ENCODE data around the gene SLITRK1. TPM values are rescaled to one million over a fixed set of nuclear protein-coding genes. Genes with fewer than 3 reads are reported as not detected.

The SLITRK1 gene
- total and polyA plus RNA-seq, 9 of the 15 experiments (the other 6 are each of a cell fraction or from before 2014, with no cell fraction given), result not detected

DNA sequence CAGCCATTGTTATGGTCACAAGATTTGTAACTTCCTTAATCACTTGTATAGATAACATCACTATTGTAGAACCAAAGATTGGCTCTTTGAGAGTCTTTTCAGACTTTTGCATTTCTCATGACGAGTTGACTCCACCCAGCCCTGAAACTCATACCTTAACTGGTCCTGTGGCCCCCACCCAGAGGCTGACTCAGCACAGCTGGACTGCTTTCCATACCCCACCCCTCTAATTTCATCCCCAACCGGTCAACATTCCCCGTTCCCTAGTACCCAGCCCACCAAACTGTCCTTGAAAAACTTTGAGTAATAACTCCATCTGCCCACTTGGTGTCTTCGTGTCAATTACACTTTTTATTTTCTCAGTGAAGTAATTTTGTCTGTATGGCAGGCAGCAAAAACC lies 32.1 kb upstream of the SLITRK1 start (continued):
- TF ChIP-seq, protein P1, sequence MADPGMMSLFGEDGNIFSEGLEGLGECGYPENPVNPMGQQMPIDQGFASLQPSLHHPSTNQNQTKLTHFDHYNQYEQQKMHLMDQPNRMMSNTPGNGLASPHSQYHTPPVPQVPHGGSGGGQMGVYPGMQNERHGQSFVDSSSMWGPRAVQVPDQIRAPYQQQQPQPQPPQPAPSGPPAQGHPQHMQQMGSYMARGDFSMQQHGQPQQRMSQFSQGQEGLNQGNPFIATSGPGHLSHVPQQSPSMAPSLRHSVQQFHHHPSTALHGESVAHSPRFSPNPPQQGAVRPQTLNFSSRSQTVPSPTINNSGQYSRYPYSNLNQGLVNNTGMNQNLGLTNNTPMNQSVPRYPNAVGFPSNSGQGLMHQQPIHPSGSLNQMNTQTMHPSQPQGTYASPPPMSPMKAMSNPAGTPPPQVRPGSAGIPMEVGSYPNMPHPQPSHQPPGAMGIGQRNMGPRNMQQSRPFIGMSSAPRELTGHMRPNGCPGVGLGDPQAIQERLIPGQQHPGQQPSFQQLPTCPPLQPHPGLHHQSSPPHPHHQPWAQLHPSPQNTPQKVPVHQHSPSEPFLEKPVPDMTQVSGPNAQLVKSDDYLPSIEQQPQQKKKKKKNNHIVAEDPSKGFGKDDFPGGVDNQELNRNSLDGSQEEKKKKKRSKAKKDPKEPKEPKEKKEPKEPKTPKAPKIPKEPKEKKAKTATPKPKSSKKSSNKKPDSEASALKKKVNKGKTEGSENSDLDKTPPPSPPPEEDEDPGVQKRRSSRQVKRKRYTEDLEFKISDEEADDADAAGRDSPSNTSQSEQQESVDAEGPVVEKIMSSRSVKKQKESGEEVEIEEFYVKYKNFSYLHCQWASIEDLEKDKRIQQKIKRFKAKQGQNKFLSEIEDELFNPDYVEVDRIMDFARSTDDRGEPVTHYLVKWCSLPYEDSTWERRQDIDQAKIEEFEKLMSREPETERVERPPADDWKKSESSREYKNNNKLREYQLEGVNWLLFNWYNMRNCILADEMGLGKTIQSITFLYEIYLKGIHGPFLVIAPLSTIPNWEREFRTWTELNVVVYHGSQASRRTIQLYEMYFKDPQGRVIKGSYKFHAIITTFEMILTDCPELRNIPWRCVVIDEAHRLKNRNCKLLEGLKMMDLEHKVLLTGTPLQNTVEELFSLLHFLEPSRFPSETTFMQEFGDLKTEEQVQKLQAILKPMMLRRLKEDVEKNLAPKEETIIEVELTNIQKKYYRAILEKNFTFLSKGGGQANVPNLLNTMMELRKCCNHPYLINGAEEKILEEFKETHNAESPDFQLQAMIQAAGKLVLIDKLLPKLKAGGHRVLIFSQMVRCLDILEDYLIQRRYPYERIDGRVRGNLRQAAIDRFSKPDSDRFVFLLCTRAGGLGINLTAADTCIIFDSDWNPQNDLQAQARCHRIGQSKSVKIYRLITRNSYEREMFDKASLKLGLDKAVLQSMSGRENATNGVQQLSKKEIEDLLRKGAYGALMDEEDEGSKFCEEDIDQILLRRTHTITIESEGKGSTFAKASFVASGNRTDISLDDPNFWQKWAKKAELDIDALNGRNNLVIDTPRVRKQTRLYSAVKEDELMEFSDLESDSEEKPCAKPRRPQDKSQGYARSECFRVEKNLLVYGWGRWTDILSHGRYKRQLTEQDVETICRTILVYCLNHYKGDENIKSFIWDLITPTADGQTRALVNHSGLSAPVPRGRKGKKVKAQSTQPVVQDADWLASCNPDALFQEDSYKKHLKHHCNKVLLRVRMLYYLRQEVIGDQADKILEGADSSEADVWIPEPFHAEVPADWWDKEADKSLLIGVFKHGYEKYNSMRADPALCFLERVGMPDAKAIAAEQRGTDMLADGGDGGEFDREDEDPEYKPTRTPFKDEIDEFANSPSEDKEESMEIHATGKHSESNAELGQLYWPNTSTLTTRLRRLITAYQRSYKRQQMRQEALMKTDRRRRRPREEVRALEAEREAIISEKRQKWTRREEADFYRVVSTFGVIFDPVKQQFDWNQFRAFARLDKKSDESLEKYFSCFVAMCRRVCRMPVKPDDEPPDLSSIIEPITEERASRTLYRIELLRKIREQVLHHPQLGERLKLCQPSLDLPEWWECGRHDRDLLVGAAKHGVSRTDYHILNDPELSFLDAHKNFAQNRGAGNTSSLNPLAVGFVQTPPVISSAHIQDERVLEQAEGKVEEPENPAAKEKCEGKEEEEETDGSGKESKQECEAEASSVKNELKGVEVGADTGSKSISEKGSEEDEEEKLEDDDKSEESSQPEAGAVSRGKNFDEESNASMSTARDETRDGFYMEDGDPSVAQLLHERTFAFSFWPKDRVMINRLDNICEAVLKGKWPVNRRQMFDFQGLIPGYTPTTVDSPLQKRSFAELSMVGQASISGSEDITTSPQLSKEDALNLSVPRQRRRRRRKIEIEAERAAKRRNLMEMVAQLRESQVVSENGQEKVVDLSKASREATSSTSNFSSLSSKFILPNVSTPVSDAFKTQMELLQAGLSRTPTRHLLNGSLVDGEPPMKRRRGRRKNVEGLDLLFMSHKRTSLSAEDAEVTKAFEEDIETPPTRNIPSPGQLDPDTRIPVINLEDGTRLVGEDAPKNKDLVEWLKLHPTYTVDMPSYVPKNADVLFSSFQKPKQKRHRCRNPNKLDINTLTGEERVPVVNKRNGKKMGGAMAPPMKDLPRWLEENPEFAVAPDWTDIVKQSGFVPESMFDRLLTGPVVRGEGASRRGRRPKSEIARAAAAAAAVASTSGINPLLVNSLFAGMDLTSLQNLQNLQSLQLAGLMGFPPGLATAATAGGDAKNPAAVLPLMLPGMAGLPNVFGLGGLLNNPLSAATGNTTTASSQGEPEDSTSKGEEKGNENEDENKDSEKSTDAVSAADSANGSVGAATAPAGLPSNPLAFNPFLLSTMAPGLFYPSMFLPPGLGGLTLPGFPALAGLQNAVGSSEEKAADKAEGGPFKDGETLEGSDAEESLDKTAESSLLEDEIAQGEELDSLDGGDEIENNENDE (IDR thresholded peaks at IDR 0.05; ENCODE audit: low read depth, low read length), result no peak
